HFFc6 (cell line): ENCODE measurements around the gene HIGD1C. TPM values are rescaled to one million over a fixed set of nuclear protein-coding genes. Genes with fewer than 3 reads are reported as not detected.

ENCODE experiments used
- DNase-seq: peaks from one replicate; pipeline ENCODE4 v3.0.0-alpha.2; 2018
- H3K27ac Mint-ChIP-seq: 2 replicates; pipeline ENCODE4 v1.8.0; 2020; ENCODE audit warnings: mild to moderate bottlenecking, mixed read lengths
- H3K27me3 Mint-ChIP-seq: 2 replicates; pipeline ENCODE4 v1.8.0; 2021; ENCODE audit warnings: mild to moderate bottlenecking, moderate library complexity, mixed read lengths; ENCODE audit not compliant: insufficient read depth
- H3K36me3 Mint-ChIP-seq: 2 replicates; pipeline ENCODE4 v1.8.0; 2021; ENCODE audit warnings: low read depth, mixed read lengths
- H3K4me1 Mint-ChIP-seq: 2 replicates; pipeline ENCODE4 v1.8.0; 2020; ENCODE audit warnings: low read depth, mixed read lengths
- H3K4me3 Mint-ChIP-seq: 2 replicates; pipeline ENCODE4 v1.8.0; 2020; ENCODE audit warnings: mild to moderate bottlenecking, moderate library complexity, mixed read lengths
- H3K9me3 Mint-ChIP-seq: 2 replicates; pipeline ENCODE4 v1.8.0; 2020; ENCODE audit warnings: mild to moderate bottlenecking, mixed read lengths
- total RNA-seq, 6 experiments: library from RNA; stranded (reverse); fragmentation: NEBNext Ultra II Directional; extraction: Animal tissue kit (Norgen Biotek cat#: 25700); gene quantifications; 2 replicates in 1 of 6; 3 replicates in 5 of 6; pipeline ENCODE4 v1.2.3, GENCODE V29; 2021
- TF ChIP-seq, protein P1 (sequence below): fragments of 200-600 bp; sonication (generic); IDR thresholded peaks from 2 replicates; pipeline ENCODE4 v1.5.0; 2021; ENCODE audit warnings: antibody characterized with exemption, mild to moderate bottlenecking

HIGD1C gene
- total RNA-seq, 6 experiments from 2014 or later = not detected

DNA sequence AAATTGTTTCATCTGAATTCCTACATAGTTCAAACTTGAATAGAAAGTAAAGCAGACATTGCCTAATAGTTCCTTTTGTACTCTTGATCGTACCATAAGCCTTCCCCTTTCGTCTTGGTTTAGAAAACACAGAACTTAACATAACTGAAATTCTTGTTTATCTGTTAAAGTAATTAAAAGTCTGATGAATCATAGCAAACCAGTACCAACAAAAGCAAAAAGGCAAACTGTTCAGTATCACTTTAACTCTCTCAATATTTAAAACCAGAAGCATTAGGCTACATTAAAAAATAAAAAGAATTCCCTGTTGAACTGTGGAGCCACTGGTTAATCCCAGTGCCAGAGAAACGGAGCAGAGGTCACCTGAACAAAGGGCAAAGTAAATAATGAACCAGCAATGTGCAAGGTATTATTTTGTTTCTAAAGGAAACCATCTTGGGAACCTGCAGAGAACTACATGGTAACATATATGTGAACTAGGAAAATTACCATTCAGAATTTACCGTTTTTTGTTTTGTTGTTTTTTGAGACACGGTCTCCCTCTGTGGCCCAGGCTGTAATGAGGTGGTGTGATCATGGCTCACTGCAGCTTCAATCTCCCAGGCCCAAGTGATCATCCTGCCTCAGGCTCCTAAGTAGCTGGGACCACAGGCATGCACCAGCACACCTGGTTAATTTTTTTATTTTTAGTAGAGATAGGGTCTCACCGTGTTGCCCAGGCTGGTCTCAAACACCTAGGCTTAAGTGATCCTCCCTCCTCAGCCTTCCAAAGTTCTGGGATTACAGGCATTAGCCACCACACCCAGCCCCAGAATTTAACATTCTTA is 17.1 kb upstream of the HIGD1C start:
- Mint-ChIP-seq H3K4me1 (peaks cover 20% of the 10 kb centered on the region), H3K27me3 (no peaks in the 10 kb centered on the region), H3K27ac (peak overlapping the region; percentile 58), H3K9me3 (peaks cover 5% of the 10 kb centered on the region; the same call in 1 of the 2 replicates), H3K4me3 (peak overlapping the region; percentile 65), H3K36me3 (no peaks in the 10 kb centered on the region)
- TF ChIP-seq, protein P1, sequence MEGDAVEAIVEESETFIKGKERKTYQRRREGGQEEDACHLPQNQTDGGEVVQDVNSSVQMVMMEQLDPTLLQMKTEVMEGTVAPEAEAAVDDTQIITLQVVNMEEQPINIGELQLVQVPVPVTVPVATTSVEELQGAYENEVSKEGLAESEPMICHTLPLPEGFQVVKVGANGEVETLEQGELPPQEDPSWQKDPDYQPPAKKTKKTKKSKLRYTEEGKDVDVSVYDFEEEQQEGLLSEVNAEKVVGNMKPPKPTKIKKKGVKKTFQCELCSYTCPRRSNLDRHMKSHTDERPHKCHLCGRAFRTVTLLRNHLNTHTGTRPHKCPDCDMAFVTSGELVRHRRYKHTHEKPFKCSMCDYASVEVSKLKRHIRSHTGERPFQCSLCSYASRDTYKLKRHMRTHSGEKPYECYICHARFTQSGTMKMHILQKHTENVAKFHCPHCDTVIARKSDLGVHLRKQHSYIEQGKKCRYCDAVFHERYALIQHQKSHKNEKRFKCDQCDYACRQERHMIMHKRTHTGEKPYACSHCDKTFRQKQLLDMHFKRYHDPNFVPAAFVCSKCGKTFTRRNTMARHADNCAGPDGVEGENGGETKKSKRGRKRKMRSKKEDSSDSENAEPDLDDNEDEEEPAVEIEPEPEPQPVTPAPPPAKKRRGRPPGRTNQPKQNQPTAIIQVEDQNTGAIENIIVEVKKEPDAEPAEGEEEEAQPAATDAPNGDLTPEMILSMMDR = no peak
- DNase-seq = peak; percentile 55

DNA sequence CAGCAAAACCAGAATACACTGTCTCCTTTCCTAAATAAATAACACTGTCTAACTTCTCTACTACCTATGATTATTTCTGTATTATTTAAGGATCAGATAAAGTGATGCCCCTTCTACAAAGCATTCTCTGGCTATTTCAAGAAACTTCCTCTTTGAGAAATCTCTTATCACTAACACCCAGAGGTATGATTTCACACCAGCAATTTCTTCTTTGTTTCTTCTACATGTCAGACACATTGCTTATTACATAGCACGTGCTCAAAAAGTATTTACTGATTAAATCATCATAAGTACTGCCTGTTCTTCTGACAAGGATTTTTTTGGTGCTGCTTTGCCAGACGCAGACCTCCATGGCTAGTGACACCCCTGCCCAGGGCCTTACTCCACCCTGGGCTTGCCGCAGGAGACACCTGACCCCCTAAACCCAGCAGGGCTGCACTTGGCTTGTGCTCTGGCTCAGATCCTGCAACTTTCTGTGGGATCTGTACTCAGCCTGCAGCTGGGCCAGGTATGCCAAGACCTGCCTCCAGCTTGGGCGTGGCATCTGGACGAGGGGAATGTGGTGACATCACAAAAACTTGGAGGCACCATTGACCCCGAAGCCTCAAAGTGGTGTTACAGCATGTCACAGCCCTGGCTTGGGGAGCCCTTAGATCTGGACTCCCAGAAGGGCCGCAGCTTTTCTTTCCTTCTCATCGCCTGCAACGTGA is 15.4 kb upstream of the HIGD1C start:
- no peak overlapping the region for H3K4me3 Mint-ChIP-seq
- H3K36me3 Mint-ChIP-seq = no peaks in the 10 kb centered on the region
- no peak for DNase-seq
- TF ChIP-seq, protein P1 = no peak
- peaks cover 5% of the 10 kb centered on the region; the same call in 1 of the 2 replicates for H3K9me3 Mint-ChIP-seq
- H3K27me3 Mint-ChIP-seq = no peaks in the 10 kb centered on the region
- H3K4me1 Mint-ChIP-seq = peaks cover 20% of the 10 kb centered on the region
- H3K27ac Mint-ChIP-seq = no peak overlapping the region

DNA sequence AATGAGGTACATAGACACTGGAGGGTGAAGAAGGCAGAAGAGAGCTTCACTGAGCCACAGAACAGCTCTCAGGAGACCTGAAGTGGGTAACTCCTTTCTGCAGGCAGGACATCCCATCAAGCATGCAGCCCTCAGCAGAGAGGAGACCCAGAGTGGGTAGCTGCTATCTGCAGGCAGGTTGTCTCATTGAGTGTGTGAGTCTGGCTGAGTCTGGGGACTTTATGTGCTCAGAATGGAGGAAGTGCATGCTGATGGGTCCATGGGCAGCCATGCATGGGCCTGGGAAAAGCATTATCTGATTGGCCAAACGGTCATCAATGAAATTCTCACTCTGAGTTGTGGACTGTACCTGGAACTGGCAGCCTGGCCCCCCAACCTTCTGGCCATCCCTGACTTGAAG is 14.7 kb upstream of the HIGD1C start:
- DNase-seq = no peak
- no peaks in the 10 kb centered on the region for H3K36me3 Mint-ChIP-seq
- peaks cover 5% of the 10 kb centered on the region; the same call in 1 of the 2 replicates for H3K9me3 Mint-ChIP-seq
- no peak overlapping the region for H3K4me3 Mint-ChIP-seq
- no peaks in the 10 kb centered on the region for H3K27me3 Mint-ChIP-seq
- H3K4me1 Mint-ChIP-seq = peaks cover 20% of the 10 kb centered on the region
- TF ChIP-seq, protein P1 = no peak
- H3K27ac Mint-ChIP-seq = no peak overlapping the region

DNA sequence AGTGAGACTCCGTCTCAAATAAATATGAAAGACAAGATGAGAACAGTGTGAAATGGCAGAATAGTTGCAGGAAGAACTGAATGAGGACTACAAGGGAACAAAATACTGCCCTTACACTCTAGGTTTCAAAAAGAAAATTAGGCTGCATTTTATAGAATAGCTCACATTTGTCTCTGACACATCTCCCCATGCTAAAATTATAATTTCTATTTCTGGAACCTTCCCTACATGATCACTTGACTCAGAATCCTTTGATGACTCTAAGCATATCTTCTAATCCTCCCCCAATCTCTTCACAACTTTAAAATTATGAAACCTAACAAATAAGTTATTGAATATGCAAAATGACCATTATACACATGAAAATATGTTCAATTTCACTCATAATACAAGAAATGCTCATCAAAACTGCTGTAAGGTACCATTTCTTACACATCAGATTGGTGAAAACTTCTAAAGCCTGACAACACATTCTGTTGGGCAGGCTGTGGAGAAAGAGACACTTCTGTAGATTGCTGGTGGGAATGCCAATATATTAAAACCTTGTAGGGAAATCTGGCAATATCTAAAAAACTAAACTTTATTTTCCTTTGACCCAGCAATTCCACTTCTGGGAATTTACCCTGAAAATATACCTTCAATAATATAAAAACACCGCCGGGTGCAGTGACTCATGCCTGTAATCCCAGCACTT is 4.3 kb upstream of the HIGD1C start:
- DNase-seq = no peak
- H3K9me3 Mint-ChIP-seq = no peaks in the 10 kb centered on the region
- TF ChIP-seq, protein P1 = no peak
- no peak overlapping the region for H3K4me3 Mint-ChIP-seq
- H3K4me1 Mint-ChIP-seq = peaks cover 10% of the 10 kb centered on the region; the same call in 1 of the 2 replicates
- peaks cover 7% of the 10 kb centered on the region for H3K27me3 Mint-ChIP-seq
- no peak overlapping the region for H3K27ac Mint-ChIP-seq
- H3K36me3 Mint-ChIP-seq = no peaks in the 10 kb centered on the region

DNA sequence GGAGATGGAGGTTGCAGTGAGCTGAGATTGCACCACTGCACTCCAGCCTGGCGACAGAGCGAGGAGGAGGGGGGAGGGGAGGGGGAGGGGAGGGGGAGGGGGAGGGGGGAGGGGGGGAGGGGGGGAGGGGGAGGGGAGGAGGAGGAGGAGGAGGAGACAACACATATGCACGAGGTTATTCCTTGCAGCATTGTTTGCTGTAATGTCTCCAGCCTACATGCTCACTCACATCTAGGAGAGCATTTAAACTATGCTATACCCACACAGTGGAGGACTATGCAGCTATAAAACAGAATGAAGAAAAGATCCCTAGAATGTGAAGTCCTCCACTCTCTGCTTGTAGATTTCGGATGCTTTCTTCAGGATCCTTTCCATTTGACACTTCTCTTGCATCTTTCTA is 3.5 kb upstream of the HIGD1C start:
- H3K4me3 Mint-ChIP-seq = no peak overlapping the region
- peaks cover 7% of the 10 kb centered on the region for H3K27me3 Mint-ChIP-seq
- H3K4me1 Mint-ChIP-seq = peaks cover 10% of the 10 kb centered on the region; the same call in 1 of the 2 replicates
- no peaks in the 10 kb centered on the region for H3K9me3 Mint-ChIP-seq
- DNase-seq = peak; percentile 14
- no peaks in the 10 kb centered on the region for H3K36me3 Mint-ChIP-seq
- TF ChIP-seq, protein P1 = no peak
- H3K27ac Mint-ChIP-seq = no peak overlapping the region
